ENCODE measurements around the gene PLRG1.

- no peak for TF ChIP-seq CTCF (IDR thresholded peaks at IDR 0.05)
- TF ChIP-seq POLR2A (IDR thresholded peaks at IDR 0.05): no peak
Measured at GRCh38 chr4:154489558-154490233, 60.5 kb downstream of the PLRG1 start.

Data from esophagus squamous epithelium (tissue), 4 donors.